RWPE2 (cell line): ENCODE data around the gene GATAD1.
"Not testable (repeated sequence)": the region's sequence is repeated elsewhere in the genome, so short reads cannot be mapped to it uniquely, and the experiment has no call there.

ENCODE experiments used
- ATAC-seq: fragments of 200-7000 bp; cut with Tn5 transposase; 3 replicates; pipeline ENCODE4 v1.9.1; 2021; ENCODE audit warnings: low read depth
- DNase-seq: peaks from one replicate; pipeline ENCODE4 v3.0.0-alpha.2; 2020; ENCODE audit warnings: low spot score
- H3K27ac ChIP-seq: fragments of 450-650 bp; 2 replicates; pipeline ENCODE4 v1.5.1; 2017; ENCODE audit warnings: mild to moderate bottlenecking; ENCODE audit not compliant: poor library complexity, severe bottlenecking
- H3K27me3 ChIP-seq: fragments of 250-450 bp; sonication (Bioruptor Pico); 2 replicates; pipeline ENCODE4 v1.5.1; 2021; ENCODE audit warnings: mild to moderate bottlenecking, moderate library complexity; ENCODE audit not compliant: insufficient read depth, poor library complexity, severe bottlenecking
- H3K36me3 ChIP-seq: fragments of 250-450 bp; sonication (Bioruptor Pico); 2 replicates; pipeline ENCODE4 v1.5.1; 2020; ENCODE audit warnings: low read depth, mild to moderate bottlenecking, moderate library complexity
- H3K4me1 ChIP-seq: fragments of 250-450 bp; sonication (Bioruptor Pico); 2 replicates; pipeline ENCODE4 v1.5.1; 2021; ENCODE audit warnings: mild to moderate bottlenecking, moderate library complexity; ENCODE audit not compliant: insufficient read depth, poor library complexity, severe bottlenecking
- H3K4me3 ChIP-seq: fragments of 250-450 bp; sonication (Bioruptor Pico); 2 replicates; pipeline ENCODE4 v1.5.1; 2021; ENCODE audit warnings: mild to moderate bottlenecking, moderate library complexity; ENCODE audit not compliant: severe bottlenecking
- H3K9me3 ChIP-seq: fragments of 250-450 bp; sonication (Bioruptor Pico); 2 replicates; pipeline ENCODE4 v1.5.1; 2021; ENCODE audit warnings: mild to moderate bottlenecking, moderate library complexity; ENCODE audit not compliant: severe bottlenecking
- CTCF ChIP-seq: fragments of 450-650 bp; IDR thresholded peaks from one replicate; pipeline ENCODE4 v1.5.1; 2017; ENCODE audit warnings: mild to moderate bottlenecking, moderate library complexity; ENCODE audit not compliant: poor library complexity, severe bottlenecking

GATAD1 gene

GRCh38 chr7:92403760-92404074 lies 43.6 kb upstream of the GATAD1 start:
- Histone ChIP-seq H3K4me1 (no peaks in the 10 kb centered on the region), H3K36me3 (peaks cover 23% of the 10 kb centered on the region), H3K9me3 (no peaks in the 10 kb centered on the region), H3K27ac (no peak overlapping the region), H3K27me3 (no peaks in the 10 kb centered on the region), H3K4me3 (no peak overlapping the region)
- ATAC-seq (no peak), DNase-seq (no peak)
- no peak for TF ChIP-seq CTCF

GRCh38 chr7:92404170-92404614 lies 43.1 kb upstream of the GATAD1 start:
- no peak for DNase-seq
- Histone ChIP-seq H3K27me3 (no peaks in the 10 kb centered on the region), H3K4me3 (no peak overlapping the region), H3K4me1 (no peaks in the 10 kb centered on the region), H3K27ac (no peak overlapping the region), H3K36me3 (peaks cover 18% of the 10 kb centered on the region), H3K9me3 (no peaks in the 10 kb centered on the region)
- ATAC-seq = no peak
- TF ChIP-seq CTCF = no peak

GRCh38 chr7:92409357-92409756 lies 37.9 kb upstream of the GATAD1 start:
- Histone ChIP-seq H3K27me3 (peaks cover 3% of the 10 kb centered on the region), H3K27ac (no peak overlapping the region), H3K4me1 (no peaks in the 10 kb centered on the region), H3K9me3 (no peaks in the 10 kb centered on the region), H3K36me3 (no peaks in the 10 kb centered on the region), H3K4me3 (no peak overlapping the region)
- DNase-seq = no peak
- no peak for ATAC-seq
- no peak for TF ChIP-seq CTCF

GRCh38 chr7:92410162-92410561 lies 37.1 kb upstream of the GATAD1 start:
- not testable (repeated sequence) for H3K27me3 ChIP-seq, H3K4me3 ChIP-seq, H3K36me3 ChIP-seq, ATAC-seq, H3K9me3 ChIP-seq, DNase-seq, H3K27ac ChIP-seq, H3K4me1 ChIP-seq

- no peak for DNase-seq
- Histone ChIP-seq H3K4me3 (no peak overlapping the region), H3K27me3 (peaks cover 3% of the 10 kb centered on the region), H3K9me3 (no peaks in the 10 kb centered on the region), H3K27ac (no peak overlapping the region), H3K4me1 (no peaks in the 10 kb centered on the region), H3K36me3 (no peaks in the 10 kb centered on the region)
- no peak for TF ChIP-seq CTCF
- ATAC-seq = no peak
These were observed 34.5 kb upstream of the GATAD1 start for GRCh38 chr7:92412745-92413144.
